Measurements from ENCODE around the gene CAT.

DNA sequence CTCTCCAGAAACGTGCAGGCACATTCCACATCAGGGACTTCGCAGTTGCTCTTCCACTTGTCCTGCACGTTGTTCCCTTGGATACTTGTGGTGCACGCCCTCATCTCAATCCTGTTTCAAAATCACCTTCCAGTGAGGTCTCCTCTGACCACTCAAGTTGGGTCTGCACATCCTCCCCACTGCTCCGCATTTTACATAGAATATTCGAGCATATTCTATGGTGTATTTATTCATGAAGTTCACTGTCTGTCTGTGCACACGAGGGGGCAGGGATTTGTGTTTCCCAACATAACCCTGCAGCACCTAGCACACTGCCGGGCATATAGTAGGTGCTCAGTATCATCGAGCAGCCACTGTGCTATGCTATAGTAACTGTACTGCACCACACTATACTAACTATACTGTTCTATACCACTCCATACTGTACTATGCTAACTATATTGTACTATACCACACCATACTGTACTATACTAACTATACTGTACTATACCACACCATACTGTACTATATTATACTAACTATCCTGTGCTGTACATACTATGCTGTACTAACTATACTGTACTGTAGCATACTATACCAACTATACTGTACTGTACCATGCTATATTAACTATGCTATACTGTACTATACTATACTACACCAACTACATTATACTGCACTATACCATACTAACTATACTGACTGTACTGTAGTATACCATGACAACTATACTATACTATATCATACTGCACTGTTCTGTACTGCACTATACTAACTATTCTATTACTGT lies 44.6 kb downstream of the CAT start:
- no peak for TF ChIP-seq ZNF274 (IDR thresholded peaks at IDR 0.05; ENCODE audit: low read depth, low read length)
- TF ChIP-seq SUZ12 (IDR thresholded peaks at IDR 0.05; ENCODE audit: extremely low read depth, insufficient read depth, insufficient read length): no peak

Measured in NT2/D1 (cell line).